Endothelial cell of umbilical vein (primary cell): ENCODE data around the gene C21orf58. TPM values are rescaled to one million over a fixed set of nuclear protein-coding genes. Genes with fewer than 3 reads are reported as not detected.

ENCODE experiments used
- BruUV-seq: library from RNA; stranded (reverse); fragments of 400-500 nt; replicated peaks from 2 replicates; lab custom pipeline; 2021; lab: Mats Ljungman, UMichigan
- CTCF ChIA-PET: fragments of 300-600, 350-600 bp; sonication (Branson Sonifier 250); formaldehyde crosslinking; loops from one replicate; lab custom pipeline; 2021; ENCODE audit warnings: antibody characterized with exemption, inconsistent platforms; lab: Charles Lee
- POLR2A ChIA-PET: fragments of 300-600, 350-600 bp; sonication (Branson Sonifier 250); formaldehyde crosslinking; loops from one replicate; lab custom pipeline; 2021; ENCODE audit warnings: antibody characterized with exemption, inconsistent platforms; lab: Charles Lee
- DNase-seq: peaks from one replicate; pipeline ENCODE4 v3.0.0-alpha.2; 2011; ENCODE audit warnings: low read depth, low spot score
- FAIRE-seq: peaks from 2 replicates; lab custom pipeline; 2011; peaks lifted over from hg19 to GRCh38; lab: Jason Lieb, UNC
- H2AFZ ChIP-seq: 2 replicates; pipeline ENCODE4 v1.6.0; 2012; ENCODE audit warnings: low read depth, low read length, control low read depth, inconsistent platforms
- H3K27ac ChIP-seq: 2 replicates; pipeline ENCODE4 v1.5.1; 2011; ENCODE audit warnings: low read depth, mild to moderate bottlenecking, control low read depth, low read length, moderate library complexity; ENCODE audit not compliant: insufficient read depth
- H3K27me3 ChIP-seq, 2 experiments: 2 replicates each; pipeline versions ENCODE4 v1.6.0 to v1.6.1; 2011; ENCODE audit warnings: low read length in 2 of 2, mixed read lengths in 1 of 2; ENCODE audit not compliant: control insufficient read depth in 2 of 2, insufficient read depth in 2 of 2
- H3K36me3 ChIP-seq, 2 experiments: 2 replicates in 1 of 2; 3 replicates in 1 of 2; pipeline ENCODE4 v1.5.1; 2011; ENCODE audit warnings: low read length in 2 of 2, mild to moderate bottlenecking in 1 of 2, moderate library complexity in 1 of 2; ENCODE audit not compliant: control insufficient read depth in 2 of 2, insufficient read depth in 2 of 2; ENCODE audit errors: extremely low read depth in 1 of 2
- H3K4me1 ChIP-seq: 3 replicates; pipeline ENCODE4 v1.5.1; 2011; ENCODE audit warnings: mild to moderate bottlenecking, low read length; ENCODE audit not compliant: control insufficient read depth, insufficient read depth; ENCODE audit errors: extremely low read depth
- H3K4me2 ChIP-seq: 2 replicates; pipeline ENCODE4 v1.6.1; 2011; ENCODE audit warnings: low read length, control low read depth, mixed read lengths; ENCODE audit not compliant: insufficient read depth
- H3K4me3 ChIP-seq, 3 experiments: fragments of 200-600 bp in 1 of 3; sonication (generic), shearing (Covaris generic) in 1 of 3; replicated peaks in 1 of 3; 2 replicates each; pipeline ENCODE4 v1.5.1; 2011 to 2016; ENCODE audit warnings: control low read depth in 3 of 3, low read length in 3 of 3, mild to moderate bottlenecking in 2 of 3, inconsistent platforms in 1 of 3, low read depth in 1 of 3, moderate library complexity in 1 of 3; ENCODE audit not compliant: insufficient read depth in 1 of 3
- H3K79me2 ChIP-seq: 2 replicates; pipeline ENCODE4 v1.6.0; 2012; ENCODE audit warnings: low read length, inconsistent platforms; ENCODE audit not compliant: control insufficient read depth, insufficient read depth
- H3K9ac ChIP-seq: replicated peaks from 2 replicates; pipeline ENCODE3; 2011; ENCODE audit warnings: low read length, control low read depth; ENCODE audit not compliant: insufficient read depth; ENCODE audit errors: extremely low read depth
- H3K9me1 ChIP-seq: replicated peaks from 3 replicates; pipeline ENCODE4 v1.6.0; 2011; ENCODE audit warnings: mild to moderate bottlenecking, low read length; ENCODE audit not compliant: control insufficient read depth, insufficient read depth; ENCODE audit errors: extremely low read depth
- H3K9me3 ChIP-seq: replicated peaks from 2 replicates; pipeline ENCODE4 v1.5.1; 2012; ENCODE audit warnings: low read length, inconsistent platforms; ENCODE audit not compliant: control insufficient read depth, insufficient read depth
- H4K20me1 ChIP-seq: replicated peaks from 2 replicates; pipeline ENCODE3; 2011; ENCODE audit warnings: mild to moderate bottlenecking, low read length; ENCODE audit not compliant: control insufficient read depth, insufficient read depth; ENCODE audit errors: extremely low read depth
- EZH2 ChIP-seq: IDR thresholded peaks from 2 replicates; pipeline ENCODE4 v1.6.1; 2012; ENCODE audit warnings: borderline replicate concordance, low read depth, mild to moderate bottlenecking, moderate library complexity, low read length, inconsistent platforms; ENCODE audit not compliant: severe bottlenecking
- FOS ChIP-seq: IDR thresholded peaks from 2 replicates; pipeline ENCODE4 v1.6.1; 2011; ENCODE audit warnings: mild to moderate bottlenecking, low read length, moderate library complexity, borderline replicate concordance; ENCODE audit not compliant: insufficient read depth
- GATA2 ChIP-seq: IDR thresholded peaks from 2 replicates; pipeline ENCODE4 v1.7.0; 2011; ENCODE audit warnings: low read depth, mild to moderate bottlenecking, moderate library complexity, mixed read lengths, low read length; ENCODE audit not compliant: insufficient read length, insufficient read depth
- JUN ChIP-seq: IDR thresholded peaks from 2 replicates; pipeline ENCODE4 v1.6.1; 2011; ENCODE audit warnings: borderline replicate concordance, low read depth; ENCODE audit not compliant: insufficient read length, insufficient read depth
- MYC ChIP-seq: IDR thresholded peaks from one replicate; pipeline ENCODE4 v1.6.1; 2011; ENCODE audit warnings: mild to moderate bottlenecking, low read depth, low read length
- POLR2A ChIP-seq: IDR thresholded peaks from 2 replicates; pipeline ENCODE4 v1.6.1; 2012; ENCODE audit warnings: low read depth, mild to moderate bottlenecking, control low read depth, low read length
- POLR2AphosphoS5 ChIP-seq: IDR thresholded peaks from 2 replicates; pipeline ENCODE4 v1.6.1; 2012; ENCODE audit warnings: low read depth, mild to moderate bottlenecking, control low read depth, low read length, moderate library complexity; ENCODE audit not compliant: insufficient read depth
- dilution Hi-C: fragments of 300-500 bp; cut with MboI; formaldehyde crosslinking; loops from one replicate; pipeline ENCODE4 v1.15.0; 2019; ENCODE audit warnings: low sequenced_read_pairs; ENCODE audit not compliant: extremely low pct_ligation_motif_present
- intact Hi-C: fragments of 100-400 bp; cut with micrococcal nuclease; formaldehyde crosslinking; loops from one replicate; pipeline ENCODE4 v1.10.0; 2022
- polyA plus RNA-seq, 4 experiments: library from polyadenylated mRNA; depleted of rRNA in 3 of 4; stranded (reverse) in 3 of 4; unstranded in 1 of 4; fragments of >200 nt; gene quantifications; 2 replicates each; pipeline versions ENCODE4 v1.2.1 to v1.2.3, GENCODE V29; 2011 to 2012; ENCODE audit warnings: missing spikeins in 1 of 4
- total RNA-seq: library from RNA; stranded (reverse); gene quantifications from 2 replicates; pipeline ENCODE4 v1.2.3, GENCODE V29; 2021
- TF ChIP-seq, protein P1 (sequence below): IDR thresholded peaks from 2 replicates; pipeline ENCODE4 v1.6.1; 2011; ENCODE audit not compliant: insufficient read depth, insufficient read length
- TF ChIP-seq, protein P2 (sequence below), 2 donors: IDR thresholded peaks; 1 replicate in 1 of 2; 2 replicates in 1 of 2; pipeline ENCODE4 v1.5.1; 2011; ENCODE audit warnings: low read length in 2 of 2, mild to moderate bottlenecking in 2 of 2, moderate library complexity in 2 of 2, control low read depth in 1 of 2, inconsistent platforms in 1 of 2, low read depth in 1 of 2; ENCODE audit not compliant: insufficient read depth in 1 of 2; ENCODE audit errors: extremely low read depth in 1 of 2

The C21orf58 gene
- total and polyA plus RNA-seq, 2 donors (not counting 3 experiments of a cell fraction or from before 2014, with no cell fraction given) = 6.0 to 24.3 TPM

DNA sequence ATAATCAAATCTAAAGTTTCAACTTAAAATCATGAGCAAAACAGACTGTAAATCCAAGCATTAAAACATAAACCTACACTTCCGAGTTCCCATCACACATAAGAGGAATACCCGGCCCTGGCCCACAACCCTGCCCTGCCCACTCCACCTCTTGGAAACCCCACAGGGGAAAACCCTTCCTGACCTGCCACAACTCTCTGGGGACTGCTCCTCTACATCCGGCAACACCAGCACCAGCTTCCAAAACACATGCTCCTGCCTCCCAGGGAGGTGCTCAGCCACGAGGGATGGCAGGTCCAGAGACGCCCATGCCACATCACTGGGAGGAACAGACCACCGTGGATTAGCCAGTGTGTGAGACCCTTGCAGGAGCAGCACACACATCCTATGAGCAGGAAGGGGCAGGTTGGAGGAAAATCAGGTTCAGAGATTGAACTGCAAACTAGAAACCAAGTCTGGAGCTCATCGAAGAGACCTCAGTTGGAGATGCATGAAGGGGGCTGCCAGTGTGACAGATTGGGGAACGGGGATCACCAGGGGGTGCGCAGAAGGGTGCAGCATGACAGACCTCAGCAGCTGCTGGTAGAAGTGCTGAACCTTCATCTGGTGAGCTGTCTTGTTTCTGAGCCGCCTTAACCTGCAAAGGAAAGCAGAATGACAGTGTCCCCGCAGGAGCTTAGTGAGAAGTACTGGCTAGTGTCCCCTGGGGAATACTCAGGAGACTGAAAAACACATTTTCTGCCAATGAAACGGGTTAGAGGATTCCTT, 69.3 kb downstream of the C21orf58 start:
- BruUV-seq = no TSS peak
- intact Hi-C loops (no loop called here), dilution Hi-C loops (no loop called here)
- Histone ChIP-seq H3K9ac (no peak overlapping the region), H3K27me3 (no peaks in the 10 kb centered on the region), H3K4me3 (no peak overlapping the region), H3K4me2 (no peak overlapping the region), H2AFZ (no peak overlapping the region), H3K79me2 (no peaks in the 10 kb centered on the region), H3K9me1 (no peaks in the 10 kb centered on the region), H3K36me3 (peaks cover 25 to 52% of the 10 kb centered on the region in 2 experiments), H3K9me3 (no peaks in the 10 kb centered on the region), H3K27ac (no peak overlapping the region), H4K20me1 (no peaks in the 10 kb centered on the region), H3K4me1 (no peaks in the 10 kb centered on the region)
- ChIA-PET CTCF (interaction anchor here (1.8 kb wide), 1 partner anchor 111 kb away, joined by 7 read pairs; no protein-coding TSS in a partner anchor), POLR2A (no interaction called here)
- TF ChIP-seq, protein P1, sequence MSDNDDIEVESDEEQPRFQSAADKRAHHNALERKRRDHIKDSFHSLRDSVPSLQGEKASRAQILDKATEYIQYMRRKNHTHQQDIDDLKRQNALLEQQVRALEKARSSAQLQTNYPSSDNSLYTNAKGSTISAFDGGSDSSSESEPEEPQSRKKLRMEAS = no peak
- TF ChIP-seq, protein P2, sequence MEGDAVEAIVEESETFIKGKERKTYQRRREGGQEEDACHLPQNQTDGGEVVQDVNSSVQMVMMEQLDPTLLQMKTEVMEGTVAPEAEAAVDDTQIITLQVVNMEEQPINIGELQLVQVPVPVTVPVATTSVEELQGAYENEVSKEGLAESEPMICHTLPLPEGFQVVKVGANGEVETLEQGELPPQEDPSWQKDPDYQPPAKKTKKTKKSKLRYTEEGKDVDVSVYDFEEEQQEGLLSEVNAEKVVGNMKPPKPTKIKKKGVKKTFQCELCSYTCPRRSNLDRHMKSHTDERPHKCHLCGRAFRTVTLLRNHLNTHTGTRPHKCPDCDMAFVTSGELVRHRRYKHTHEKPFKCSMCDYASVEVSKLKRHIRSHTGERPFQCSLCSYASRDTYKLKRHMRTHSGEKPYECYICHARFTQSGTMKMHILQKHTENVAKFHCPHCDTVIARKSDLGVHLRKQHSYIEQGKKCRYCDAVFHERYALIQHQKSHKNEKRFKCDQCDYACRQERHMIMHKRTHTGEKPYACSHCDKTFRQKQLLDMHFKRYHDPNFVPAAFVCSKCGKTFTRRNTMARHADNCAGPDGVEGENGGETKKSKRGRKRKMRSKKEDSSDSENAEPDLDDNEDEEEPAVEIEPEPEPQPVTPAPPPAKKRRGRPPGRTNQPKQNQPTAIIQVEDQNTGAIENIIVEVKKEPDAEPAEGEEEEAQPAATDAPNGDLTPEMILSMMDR (IDR thresholded peaks at IDR 0.05; ENCODE audit: extremely low read depth in 1 of 2, insufficient read depth in 1 of 2, low read depth in 1 of 2, low read length in 2 of 2) = no peak
- no peak for TF ChIP-seq JUN
- no peak for TF ChIP-seq POLR2A
- TF ChIP-seq EZH2 = no peak
- no peak for TF ChIP-seq MYC
- TF ChIP-seq POLR2AphosphoS5 = no peak
- no peak for TF ChIP-seq FOS
- TF ChIP-seq GATA2 = no peak
- DNase-seq = no peak
- FAIRE-seq = no peak
